Amniotic epithelial cell (primary cell): Measurements from ENCODE around the gene CD24.
A peak's percentile ranks its signal among the peaks of the same experiment; 100 is the strongest.
"Not testable (repeated sequence)": the region's sequence is repeated elsewhere in the genome, so short reads cannot be mapped to it uniquely, and the experiment has no call there.

Experiments
- DNase-seq: peaks from one replicate; pipeline ENCODE4 v3.0.0-alpha.2; 2010; ENCODE audit warnings: low read depth

Gene CD24, protein sequence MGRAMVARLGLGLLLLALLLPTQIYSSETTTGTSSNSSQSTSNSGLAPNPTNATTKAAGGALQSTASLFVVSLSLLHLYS

DNA sequence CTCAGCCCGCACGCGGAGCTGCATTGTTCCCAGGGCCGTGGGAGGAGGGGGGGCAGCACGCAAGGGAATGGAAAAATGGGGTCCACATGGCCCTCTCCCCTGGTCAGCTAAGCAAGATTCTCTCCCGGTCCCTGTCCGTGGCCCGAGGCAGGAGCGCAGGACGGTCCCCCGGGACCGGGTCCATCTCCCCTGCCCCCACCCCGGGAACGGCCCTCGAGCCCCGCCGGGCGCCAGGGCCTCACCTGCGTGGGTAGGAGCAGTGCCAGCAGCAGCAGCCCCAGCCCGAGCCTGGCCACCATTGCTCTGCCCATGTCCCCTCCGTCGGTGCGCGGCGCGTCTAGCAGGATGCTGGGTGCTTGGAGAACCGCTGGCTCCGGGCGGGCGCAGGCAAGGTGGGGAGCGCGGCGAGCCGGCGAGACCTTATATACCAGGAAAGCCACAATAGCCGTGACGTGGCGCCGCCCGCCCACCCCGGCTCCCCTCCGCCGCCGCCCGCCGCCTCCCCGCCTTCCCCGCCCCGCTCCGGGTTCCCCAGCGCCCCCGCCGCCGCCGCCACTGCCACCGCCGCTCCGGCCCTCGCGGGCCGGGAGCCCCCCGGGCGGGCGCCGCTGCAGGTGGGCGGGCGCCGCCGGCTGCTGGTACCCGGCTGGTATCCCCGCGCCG, at the start of gene CD24:
TSS of gene CD24 (minus strand) at position 394 of the 663 bp plus-strand sequence. CDS start at position 311, 83 bp downstream.
- DNase-seq: no peak

DNA sequence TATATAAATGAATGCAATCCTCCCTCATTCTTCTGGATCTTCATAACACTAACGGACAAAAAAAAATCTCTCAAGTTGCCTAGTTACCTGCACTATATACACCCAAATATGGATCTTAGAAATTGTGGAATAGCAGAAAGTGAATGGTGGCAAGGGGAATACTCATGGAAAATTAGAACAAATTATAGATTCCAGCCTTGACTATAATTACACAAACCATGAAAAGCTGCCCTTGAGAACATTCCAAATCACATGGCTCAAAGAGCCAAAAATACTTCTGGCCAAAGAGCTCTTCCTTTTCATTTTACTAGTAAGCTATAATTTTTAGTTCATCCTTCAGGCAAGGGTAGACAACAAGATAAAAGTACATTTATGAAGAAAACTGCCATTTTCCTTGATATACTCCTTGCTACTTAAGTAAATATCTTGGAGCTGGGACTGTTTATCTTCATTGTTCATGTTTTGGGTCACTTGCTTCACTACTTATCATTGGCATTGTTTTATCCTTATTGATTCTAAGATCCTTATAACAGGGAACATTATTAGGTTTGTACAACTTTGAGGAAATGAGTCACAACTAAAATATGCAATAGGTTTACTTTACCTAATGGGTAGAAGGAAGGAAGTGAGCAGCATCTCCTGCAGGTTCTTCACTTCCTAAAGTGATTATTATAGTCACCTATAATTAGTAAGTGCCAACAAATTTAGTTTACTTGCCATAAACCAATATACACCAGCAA, 47.1 kb upstream of the CD24 start:
- no peak for DNase-seq

GRCh38 chr6:107020239-107020638, 45.7 kb upstream of the CD24 start:
- no peak for DNase-seq

DNA sequence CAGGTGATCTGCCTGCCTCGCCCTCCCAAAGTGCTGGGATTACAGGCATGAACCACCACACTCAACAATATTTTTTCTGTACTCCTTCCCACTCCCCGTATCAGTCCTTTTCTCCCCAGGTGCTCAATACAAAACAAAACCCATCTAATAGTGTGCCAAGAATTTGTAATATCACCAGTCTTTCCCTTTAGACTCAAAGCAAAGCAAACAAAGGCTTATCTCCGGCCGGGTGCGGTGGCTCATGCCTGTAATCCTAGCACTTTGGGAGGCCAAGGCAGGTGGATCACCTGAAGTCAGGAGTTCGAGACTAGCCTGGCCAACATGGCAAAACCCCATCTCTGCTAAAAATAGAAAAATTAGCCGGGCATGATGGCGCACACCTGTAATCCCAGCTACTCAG, 45.1 kb upstream of the CD24 start:
- DNase-seq: not testable (repeated sequence)

GRCh38 chr6:107019047-107019446, 44.5 kb upstream of the CD24 start:
- DNase-seq: no peak

GRCh38 chr6:107009499-107009898, 35.0 kb upstream of the CD24 start:
- no peak for DNase-seq

DNA sequence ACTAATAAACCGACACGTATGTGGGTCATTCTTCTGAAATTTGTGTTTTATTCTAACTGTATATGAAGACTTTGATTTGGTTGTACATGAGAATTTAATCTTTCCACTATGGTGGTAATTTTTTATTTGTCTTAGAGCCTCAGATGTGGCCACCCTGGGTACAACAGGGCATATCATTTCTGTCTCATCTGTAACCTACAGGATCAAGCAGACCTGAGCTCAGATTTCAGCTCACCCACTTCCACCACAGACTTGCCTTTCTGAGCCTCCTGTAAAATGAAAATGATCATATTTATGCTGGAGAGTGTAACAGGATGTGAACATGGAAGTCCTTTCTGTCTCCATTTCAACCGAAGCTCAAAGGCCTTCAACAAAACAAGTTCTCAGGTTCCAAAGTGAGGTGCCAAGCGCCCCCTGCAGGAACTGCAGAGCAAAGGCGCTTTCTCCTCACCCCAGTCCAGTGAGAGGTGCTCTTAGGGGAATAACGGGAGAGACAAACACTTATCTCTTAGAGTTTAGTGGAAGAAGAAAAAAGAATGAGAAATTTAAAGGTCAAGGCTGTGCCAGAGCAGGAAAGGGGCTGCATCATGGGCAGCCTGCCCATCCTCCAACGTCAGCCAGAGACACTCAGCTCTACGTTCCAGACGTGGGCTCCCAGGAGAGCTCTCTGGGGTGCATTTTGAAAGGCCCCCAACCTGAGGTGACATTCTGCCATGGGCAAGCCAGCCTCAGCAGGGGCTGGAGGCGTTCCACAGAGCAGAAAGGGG, 23.0 kb upstream of the CD24 start:
- peak; percentile 49 for DNase-seq

DNA sequence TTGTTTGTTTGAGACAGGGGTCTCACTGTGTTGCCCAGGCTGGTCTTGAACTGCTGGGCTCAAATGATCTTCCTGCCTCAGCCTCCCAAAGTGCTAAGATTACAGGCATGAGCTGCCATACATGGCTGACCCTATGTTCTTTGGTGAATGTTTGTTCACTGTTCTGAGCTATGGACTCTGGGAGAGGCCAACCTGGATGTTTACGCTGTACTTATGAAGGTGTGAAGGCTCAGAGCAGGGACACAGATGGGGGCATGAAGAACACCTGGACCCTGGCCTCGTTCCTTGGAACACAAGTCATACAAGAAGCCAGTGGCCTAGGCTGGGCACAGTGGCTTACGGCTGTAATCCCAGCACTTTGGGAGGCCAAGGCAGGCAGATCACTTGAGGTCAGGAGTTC, 21.1 kb upstream of the CD24 start:
- DNase-seq: no peak

DNA sequence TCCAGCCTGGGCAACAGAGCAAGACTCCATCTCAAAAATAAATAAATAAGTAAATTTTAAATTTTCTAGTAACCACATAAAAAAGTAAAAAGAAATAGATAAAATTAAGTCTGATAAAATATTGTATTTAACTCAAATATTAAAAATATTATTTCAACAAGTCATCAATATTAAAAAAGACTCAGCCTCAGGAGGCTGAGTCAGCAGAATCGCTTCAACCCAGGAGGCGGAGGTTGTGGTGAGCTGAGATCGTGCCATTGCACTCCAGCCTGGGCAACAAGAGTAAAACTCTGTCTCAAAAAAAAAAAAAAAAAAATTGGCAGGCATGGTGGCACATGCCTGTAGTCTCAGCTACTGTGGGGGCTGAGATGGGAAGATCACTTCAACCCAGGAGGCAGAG, 15.2 kb upstream of the CD24 start:
- DNase-seq: not testable (repeated sequence)

DNA sequence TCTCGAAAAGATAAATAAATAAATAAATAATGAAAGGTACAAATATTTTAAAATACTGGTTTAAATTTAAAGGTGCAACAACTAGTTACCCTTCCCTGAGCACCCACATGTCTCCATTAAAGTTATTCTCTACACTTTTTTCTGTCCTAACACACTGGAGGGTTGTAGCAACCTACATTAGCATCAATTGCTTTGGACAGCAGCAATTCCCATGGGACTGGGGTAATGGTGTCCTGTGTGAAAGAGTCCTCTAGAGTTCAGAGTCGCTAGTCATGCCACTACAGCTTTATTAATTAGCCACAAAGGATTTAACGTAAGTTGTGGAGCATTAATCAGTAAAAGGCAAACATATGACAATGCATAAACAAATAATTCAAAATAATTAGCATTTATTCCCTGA, 14.1 kb upstream of the CD24 start:
- DNase-seq: no peak

- DNase-seq: no peak
Measured at GRCh38 chr6:106981926-106982325, 7.4 kb upstream of the CD24 start.

DNA sequence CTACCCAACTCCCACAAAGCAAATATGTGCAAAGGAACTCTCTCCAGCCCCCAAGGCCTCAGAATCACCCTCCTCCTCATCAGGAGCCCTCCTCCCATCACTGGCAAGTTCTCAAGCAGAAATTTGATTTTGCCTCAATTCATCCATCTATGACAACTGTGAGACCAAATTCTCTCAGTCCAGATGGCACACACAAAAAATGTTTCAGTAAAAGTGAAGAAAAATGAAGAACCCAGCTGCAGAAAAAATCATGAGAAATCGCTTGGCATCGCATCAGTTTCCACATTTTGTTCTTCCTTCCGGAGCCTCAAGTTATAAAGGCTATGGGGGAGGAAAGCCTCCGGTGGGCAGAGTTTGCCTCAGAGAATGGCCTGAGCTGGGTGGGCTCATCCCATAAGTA, 6.4 kb upstream of the CD24 start:
- no peak for DNase-seq

- peak; percentile 66 for DNase-seq
Measured at GRCh38 chr6:106979435-106979884, 4.9 kb upstream of the CD24 start.

GRCh38 chr6:106977246-106977645, 2.7 kb upstream of the CD24 start:
- no peak for DNase-seq

DNA sequence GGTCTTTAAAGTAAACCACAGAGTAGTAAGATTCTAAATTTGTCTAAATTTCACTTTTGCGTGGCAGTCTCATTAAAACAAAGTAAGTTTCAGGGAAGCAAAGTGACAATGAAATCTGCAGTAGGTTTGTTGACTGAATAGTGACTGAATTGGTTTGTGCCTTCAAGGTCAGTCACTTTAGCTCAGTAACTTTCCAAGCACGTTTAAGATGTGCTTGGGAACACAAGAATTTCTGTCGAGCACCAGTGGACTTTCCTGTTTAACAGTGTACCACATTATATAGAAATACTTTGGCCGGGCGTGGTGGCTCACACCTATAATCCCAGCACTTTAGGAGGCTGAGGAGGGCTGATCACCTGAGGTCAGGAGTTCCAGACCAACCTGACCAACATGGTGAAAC, 1.7 kb upstream of the CD24 start:
- no peak for DNase-seq

- peak; percentile 3 for DNase-seq
Measured at GRCh38 chr6:106975738-106976064, 1.2 kb upstream of the CD24 start.

DNA sequence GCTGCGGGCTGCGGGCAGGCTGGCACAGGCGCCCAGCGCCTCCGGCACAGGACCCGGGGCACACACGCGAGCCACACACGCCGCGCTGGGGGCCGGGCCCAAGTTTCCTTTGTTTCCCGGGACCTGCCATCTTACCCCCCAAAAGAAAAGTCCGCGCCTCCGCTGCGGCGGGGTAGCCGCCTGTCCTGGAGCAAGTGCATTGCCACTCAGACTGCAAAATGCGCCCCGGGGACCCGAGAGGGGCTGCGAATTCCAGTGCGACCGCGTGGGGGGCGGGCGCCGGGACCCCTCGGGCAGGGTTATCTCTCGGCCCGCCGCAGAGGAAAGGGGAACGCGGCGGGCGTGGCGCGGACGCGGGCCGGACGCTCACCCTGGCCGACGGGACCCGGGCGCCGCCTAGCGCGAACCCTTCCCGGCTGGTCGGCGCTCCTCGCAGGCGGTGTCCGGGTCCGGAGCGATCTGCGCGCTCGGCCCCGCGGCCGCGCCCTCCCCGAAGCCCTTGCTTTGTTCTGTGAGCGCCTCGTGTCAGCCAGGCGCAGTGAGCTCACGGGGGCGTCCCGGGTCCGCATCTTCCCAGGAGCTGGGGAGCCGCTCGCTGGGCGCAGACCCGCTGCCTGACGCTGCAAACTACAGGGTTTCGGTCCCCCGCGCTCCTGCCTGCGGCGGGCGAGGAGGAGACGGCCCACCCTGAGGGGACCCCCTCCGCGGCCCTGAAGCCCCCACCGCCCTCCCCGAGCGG, 639 bp upstream of the CD24 start:
- DNase-seq: no peak

GRCh38 chr6:106973836-106974335, 643 bp downstream of the CD24 start:
- DNase-seq: no peak

DNA sequence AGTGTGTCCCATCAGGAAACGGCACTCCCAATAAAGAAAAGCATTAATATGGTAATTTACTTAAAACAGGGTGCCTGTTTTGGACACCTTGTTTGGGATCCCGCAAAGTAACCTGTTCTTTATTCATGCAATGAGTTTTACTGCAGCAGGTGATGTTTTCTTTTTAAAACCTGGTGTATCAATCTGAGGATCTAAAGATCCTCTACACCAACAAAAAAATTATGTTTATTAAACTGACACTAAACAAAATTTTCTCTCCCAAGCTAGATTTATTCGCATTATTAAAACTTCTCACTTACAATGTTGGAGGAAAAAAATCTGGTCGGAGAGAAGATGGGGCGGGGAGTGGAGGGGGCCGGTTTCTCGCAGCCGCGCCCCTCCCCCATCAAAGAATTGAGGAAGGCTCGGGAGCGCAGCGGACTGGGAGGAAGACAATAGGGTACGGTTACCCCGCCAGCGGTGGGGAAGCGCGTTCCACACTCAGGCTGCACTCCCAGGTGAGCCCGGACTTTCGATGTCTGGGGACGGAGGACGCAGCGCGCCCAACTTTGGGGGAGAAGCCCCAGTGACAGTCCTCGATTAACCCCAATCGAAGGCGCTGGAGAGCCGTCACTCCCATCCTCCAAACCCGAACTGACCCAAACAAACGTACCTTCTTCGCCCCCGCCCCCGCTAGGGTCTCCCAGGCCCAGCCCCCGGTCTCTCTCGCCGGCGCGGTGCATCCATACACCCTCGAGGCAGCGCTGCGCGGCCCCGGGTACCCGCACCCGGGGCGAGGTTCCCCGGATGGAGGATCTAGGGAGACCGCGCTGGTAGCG, 1.3 kb downstream of the CD24 start:
- no peak for DNase-seq

GRCh38 chr6:106972500-106972899, 2.0 kb downstream of the CD24 start:
- DNase-seq: no peak

- not testable (repeated sequence) for DNase-seq
Measured at GRCh38 chr6:106970769-106971168, 3.8 kb downstream of the CD24 start.
